ENCODE results near the gene NEK9.

NEK9 gene

DNA sequence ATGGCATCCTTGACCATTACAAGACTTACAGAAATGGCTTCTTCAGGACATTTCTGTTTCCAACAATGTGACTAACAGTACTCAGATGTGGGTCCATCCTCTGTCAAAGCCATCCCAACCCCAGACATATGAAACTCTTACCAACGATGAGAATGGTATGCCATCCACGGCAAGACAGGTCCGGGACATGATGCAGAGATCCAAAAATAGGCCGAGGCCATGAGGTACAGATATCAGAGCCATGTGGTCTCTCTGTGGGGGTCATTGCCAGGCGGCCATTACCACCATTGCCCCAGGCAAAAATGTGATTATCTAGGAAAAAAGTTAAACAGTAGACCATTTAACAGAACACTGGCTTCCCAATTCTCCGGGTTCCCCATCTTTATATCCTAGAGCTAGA is 29.9 kb downstream of the NEK9 start:
- TF ChIP-seq, protein P1, sequence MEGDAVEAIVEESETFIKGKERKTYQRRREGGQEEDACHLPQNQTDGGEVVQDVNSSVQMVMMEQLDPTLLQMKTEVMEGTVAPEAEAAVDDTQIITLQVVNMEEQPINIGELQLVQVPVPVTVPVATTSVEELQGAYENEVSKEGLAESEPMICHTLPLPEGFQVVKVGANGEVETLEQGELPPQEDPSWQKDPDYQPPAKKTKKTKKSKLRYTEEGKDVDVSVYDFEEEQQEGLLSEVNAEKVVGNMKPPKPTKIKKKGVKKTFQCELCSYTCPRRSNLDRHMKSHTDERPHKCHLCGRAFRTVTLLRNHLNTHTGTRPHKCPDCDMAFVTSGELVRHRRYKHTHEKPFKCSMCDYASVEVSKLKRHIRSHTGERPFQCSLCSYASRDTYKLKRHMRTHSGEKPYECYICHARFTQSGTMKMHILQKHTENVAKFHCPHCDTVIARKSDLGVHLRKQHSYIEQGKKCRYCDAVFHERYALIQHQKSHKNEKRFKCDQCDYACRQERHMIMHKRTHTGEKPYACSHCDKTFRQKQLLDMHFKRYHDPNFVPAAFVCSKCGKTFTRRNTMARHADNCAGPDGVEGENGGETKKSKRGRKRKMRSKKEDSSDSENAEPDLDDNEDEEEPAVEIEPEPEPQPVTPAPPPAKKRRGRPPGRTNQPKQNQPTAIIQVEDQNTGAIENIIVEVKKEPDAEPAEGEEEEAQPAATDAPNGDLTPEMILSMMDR (IDR thresholded peaks at IDR 0.05; ENCODE audit: low read depth, low read length, missing control alignments) = no peak
- no peak overlapping the region for H3K4me3 ChIP-seq (ENCODE audit: low read depth, low read length)
- DNase-seq (ENCODE audit: low read depth) = no peak

DNA sequence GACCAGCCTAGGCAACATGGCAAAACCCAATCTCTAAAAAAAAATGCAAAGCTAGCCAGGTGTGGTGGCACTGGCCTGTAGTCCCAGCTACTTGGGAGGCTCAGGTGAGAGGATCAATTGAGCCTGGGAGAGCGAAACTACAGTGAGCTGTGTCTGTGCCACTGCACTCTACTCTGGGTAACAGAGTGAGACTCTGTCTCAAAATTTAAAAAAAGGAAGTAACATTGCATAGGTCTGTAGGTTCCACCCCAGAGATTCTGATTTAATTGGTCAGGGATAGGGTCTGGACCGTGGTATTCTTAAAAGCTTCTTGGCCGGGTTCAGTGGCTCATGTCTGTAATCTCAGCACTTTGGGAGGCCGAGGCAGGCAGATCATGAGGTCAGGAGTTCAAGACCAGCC is 31.2 kb downstream of the NEK9 start:
- no peak for DNase-seq (ENCODE audit: low read depth)
- TF ChIP-seq, protein P1 (IDR thresholded peaks at IDR 0.05; ENCODE audit: low read depth, low read length, missing control alignments) = no peak

DNA sequence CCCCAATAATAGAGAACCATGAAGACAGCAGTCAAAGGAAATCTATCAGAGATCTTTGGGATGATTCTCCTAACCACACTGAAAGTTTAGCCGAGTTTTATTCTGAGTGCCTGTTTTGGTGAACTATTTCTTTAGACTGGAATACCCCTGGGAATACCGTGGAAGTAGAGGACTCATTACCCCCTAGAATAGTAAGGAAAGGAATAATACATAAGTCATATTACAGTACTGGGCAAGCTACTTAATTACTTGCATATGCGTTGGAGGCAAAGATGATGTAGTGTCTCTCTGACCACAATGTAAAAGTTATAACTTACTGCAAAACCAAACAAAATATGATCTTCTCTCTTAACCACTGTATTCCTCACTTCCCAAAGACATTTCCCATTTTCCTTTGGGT is 32.0 kb downstream of the NEK9 start:
- DNase-seq (ENCODE audit: low read depth) = no peak
- TF ChIP-seq, protein P1 (IDR thresholded peaks at IDR 0.05; ENCODE audit: low read depth, low read length, missing control alignments) = no peak
- no peak overlapping the region for H3K4me3 ChIP-seq (ENCODE audit: low read depth, low read length)

More for the DNA sequence above, 31.2 kb downstream of the NEK9 start:
- no peak overlapping the region for H3K4me3 ChIP-seq (ENCODE audit: low read depth, low read length)

DNA sequence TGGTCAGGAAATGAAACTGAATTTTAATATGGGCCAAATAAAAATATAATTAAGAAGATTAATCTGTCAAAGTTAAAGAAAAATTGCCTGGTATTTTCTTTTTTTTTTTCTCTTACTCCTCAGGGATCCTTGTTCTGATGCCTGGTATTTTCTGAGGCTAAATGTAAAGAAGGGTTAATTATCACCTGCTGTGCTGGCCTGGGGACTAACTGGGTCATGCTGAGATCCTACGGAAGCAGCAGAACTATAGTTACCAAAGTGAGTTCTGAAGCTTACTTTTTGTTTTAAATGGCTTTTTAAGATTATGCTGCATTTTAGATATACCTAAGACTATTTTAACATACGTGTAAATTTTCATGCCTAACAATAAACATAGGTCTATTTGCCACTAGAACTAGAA is 34.1 kb downstream of the NEK9 start:
- TF ChIP-seq, protein P1 (IDR thresholded peaks at IDR 0.05; ENCODE audit: low read depth, low read length, missing control alignments) = no peak
- no peak overlapping the region for H3K4me3 ChIP-seq (ENCODE audit: low read depth, low read length)
- DNase-seq (ENCODE audit: low read depth) = no peak

DNA sequence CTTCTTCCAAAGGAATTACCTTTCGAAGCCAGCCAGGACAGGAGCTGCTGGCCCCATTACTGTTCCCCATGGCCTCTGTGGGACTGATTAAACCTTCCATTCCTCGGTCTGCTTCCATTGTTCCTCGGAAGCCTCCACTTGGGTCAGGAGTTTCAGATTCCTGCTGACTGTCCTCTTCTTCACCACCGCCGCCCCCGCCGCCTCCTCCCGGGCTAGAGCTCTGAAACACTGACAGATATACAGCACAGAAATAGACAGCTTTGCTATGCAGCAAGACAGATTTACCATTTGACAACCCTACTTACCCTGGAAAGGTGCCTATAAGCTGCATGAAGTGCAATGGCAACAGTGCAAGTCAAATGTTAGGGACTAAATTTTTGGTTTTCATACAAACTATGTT is 35.6 kb downstream of the NEK9 start:
- TF ChIP-seq, protein P1 (IDR thresholded peaks at IDR 0.05; ENCODE audit: low read depth, low read length, missing control alignments) = no peak
- DNase-seq (ENCODE audit: low read depth) = no peak
- no peak overlapping the region for H3K4me3 ChIP-seq (ENCODE audit: low read depth, low read length)

DNA sequence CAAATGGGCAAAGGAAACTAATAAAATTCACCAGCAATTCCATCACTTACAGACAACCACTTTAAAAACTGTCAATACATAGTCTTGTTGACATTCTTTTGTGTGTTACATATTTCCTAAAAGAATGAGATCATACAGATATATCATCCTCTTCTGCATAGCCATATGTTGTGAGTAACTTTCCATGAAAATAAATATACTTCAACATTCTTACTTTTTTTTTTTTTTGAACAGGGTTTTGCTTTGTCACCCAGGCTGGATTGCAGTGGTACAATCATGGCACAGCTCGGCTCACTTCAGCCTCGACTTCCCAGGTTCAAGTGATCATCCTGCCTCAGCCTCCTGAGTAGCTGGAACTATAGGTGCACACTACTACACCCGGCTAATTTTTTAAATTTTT is 36.5 kb downstream of the NEK9 start:
- TF ChIP-seq, protein P1 (IDR thresholded peaks at IDR 0.05; ENCODE audit: low read depth, low read length, missing control alignments) = no peak
- H3K4me3 ChIP-seq (ENCODE audit: low read depth, low read length) = no peak overlapping the region
- DNase-seq (ENCODE audit: low read depth) = no peak

DNA sequence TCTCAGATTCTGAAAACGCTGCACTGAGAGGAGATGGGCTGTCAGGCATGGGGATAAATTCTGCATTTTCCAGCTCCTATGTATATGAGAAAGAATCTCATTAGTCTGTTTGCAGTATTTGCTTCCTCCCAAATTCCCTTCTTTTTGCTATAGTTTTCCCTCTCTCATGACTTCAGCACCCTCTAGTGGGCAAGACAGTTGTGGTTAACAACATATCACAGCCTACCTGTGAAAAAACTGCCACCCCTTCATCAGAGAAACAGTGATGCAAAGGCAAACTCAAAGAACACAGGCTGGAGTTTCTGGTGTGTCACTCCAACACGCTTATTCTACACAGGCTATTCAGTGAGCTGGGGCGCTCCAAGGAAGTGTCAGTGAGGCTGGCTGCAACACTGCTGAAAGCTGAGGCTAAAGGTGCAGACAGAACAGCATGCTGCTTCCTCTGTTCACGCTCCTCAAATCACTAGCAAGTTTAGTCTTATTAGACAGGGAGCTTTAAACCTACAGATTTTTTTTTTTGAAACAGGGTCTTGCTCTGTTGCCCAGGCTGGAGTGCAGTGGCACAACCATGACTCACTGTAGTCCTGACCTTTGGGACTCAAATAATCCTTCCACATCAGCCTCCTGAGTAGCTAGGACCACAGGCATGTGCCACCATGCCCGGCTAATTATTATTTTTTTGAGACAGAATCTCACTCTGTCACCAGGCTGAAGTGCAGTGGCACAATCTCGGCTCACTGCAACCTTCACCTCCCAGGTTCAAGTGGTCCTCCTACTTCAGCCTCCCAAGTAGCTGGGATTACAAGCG is 38.1 kb downstream of the NEK9 start:
- no peak for DNase-seq (ENCODE audit: low read depth)
- TF ChIP-seq, protein P1 (IDR thresholded peaks at IDR 0.05; ENCODE audit: low read depth, low read length, missing control alignments) = peak; percentile 68
- H3K4me3 ChIP-seq (ENCODE audit: low read depth, low read length) = no peak overlapping the region

Measured in GM12864 (cell line).